ENCODE data around the gene ATP10A.

ATP10A gene

GRCh38 chr15:25778161-25778560 lies 85.0 kb downstream of the ATP10A start:
- H4K20me1 ChIP-seq (ENCODE audit: insufficient read depth, low read length) = no peaks in the 10 kb centered on the region
- H3K9me2 ChIP-seq (ENCODE audit: low read depth, low read length) = no peaks in the 10 kb centered on the region
- no peaks in the 10 kb centered on the region for H3K36me3 ChIP-seq (ENCODE audit: insufficient read depth, low read length)
- H3K4me1 ChIP-seq (ENCODE audit: insufficient read depth, low read length, severe bottlenecking) = no peaks in the 10 kb centered on the region
- no peak for TF ChIP-seq CTCF (IDR thresholded peaks at IDR 0.05; ENCODE audit: low read length)
- no peak for TF ChIP-seq EZH2 (IDR thresholded peaks at IDR 0.05; ENCODE audit: borderline replicate concordance, low read length)
- no peaks in the 10 kb centered on the region for H3K27me3 ChIP-seq (ENCODE audit: insufficient read depth, low read length)
- no peak overlapping the region for H3K4me2 ChIP-seq (ENCODE audit: low read length)
- no peak overlapping the region for H3K4me3 ChIP-seq (ENCODE audit: low read depth, low read length, poor library complexity, severe bottlenecking)
- H3K79me2 ChIP-seq (ENCODE audit: insufficient read depth, low read length) = no peaks in the 10 kb centered on the region
- H3K27ac ChIP-seq (ENCODE audit: low read depth, low read length, poor library complexity, severe bottlenecking) = no peak overlapping the region
- no peak overlapping the region for H2AFZ ChIP-seq (ENCODE audit: low read length)
- no peaks in the 10 kb centered on the region for H3F3A ChIP-seq (ENCODE audit: insufficient read depth, low read length)
- H3K9ac ChIP-seq (ENCODE audit: low read length) = no peak overlapping the region
- no peaks in the 10 kb centered on the region for H3K9me3 ChIP-seq (ENCODE audit: low read length)

GRCh38 chr15:25777037-25777436 lies 86.1 kb downstream of the ATP10A start:
- Histone ChIP-seq H3F3A (ENCODE audit: insufficient read depth, low read length) (no peaks in the 10 kb centered on the region), H3K4me2 (ENCODE audit: low read length) (no peak overlapping the region), H2AFZ (ENCODE audit: low read length) (no peak overlapping the region), H3K9ac (ENCODE audit: low read length) (no peak overlapping the region), H3K27ac (ENCODE audit: low read depth, low read length, poor library complexity, severe bottlenecking) (no peak overlapping the region), H4K20me1 (ENCODE audit: insufficient read depth, low read length) (no peaks in the 10 kb centered on the region), H3K4me3 (ENCODE audit: low read depth, low read length, poor library complexity, severe bottlenecking) (no peak overlapping the region), H3K4me1 (ENCODE audit: insufficient read depth, low read length, severe bottlenecking) (no peaks in the 10 kb centered on the region), H3K9me2 (ENCODE audit: low read depth, low read length) (no peaks in the 10 kb centered on the region), H3K27me3 (ENCODE audit: insufficient read depth, low read length) (no peaks in the 10 kb centered on the region), H3K36me3 (ENCODE audit: insufficient read depth, low read length) (no peaks in the 10 kb centered on the region), H3K9me3 (ENCODE audit: low read length) (no peaks in the 10 kb centered on the region), H3K79me2 (ENCODE audit: insufficient read depth, low read length) (no peaks in the 10 kb centered on the region)
- TF ChIP-seq EZH2 (IDR thresholded peaks at IDR 0.05; ENCODE audit: borderline replicate concordance, low read length) = no peak
- no peak for TF ChIP-seq CTCF (IDR thresholded peaks at IDR 0.05; ENCODE audit: low read length)

- Histone ChIP-seq H3K27ac (ENCODE audit: low read depth, low read length, poor library complexity, severe bottlenecking) (no peak overlapping the region), H3K9me2 (ENCODE audit: low read depth, low read length) (no peaks in the 10 kb centered on the region), H3F3A (ENCODE audit: insufficient read depth, low read length) (no peaks in the 10 kb centered on the region), H2AFZ (ENCODE audit: low read length) (no peak overlapping the region), H4K20me1 (ENCODE audit: insufficient read depth, low read length) (no peaks in the 10 kb centered on the region), H3K4me3 (ENCODE audit: low read depth, low read length, poor library complexity, severe bottlenecking) (no peak overlapping the region), H3K27me3 (ENCODE audit: insufficient read depth, low read length) (no peaks in the 10 kb centered on the region), H3K36me3 (ENCODE audit: insufficient read depth, low read length) (no peaks in the 10 kb centered on the region), H3K9ac (ENCODE audit: low read length) (no peak overlapping the region), H3K4me1 (ENCODE audit: insufficient read depth, low read length, severe bottlenecking) (no peaks in the 10 kb centered on the region), H3K9me3 (ENCODE audit: low read length) (no peaks in the 10 kb centered on the region), H3K79me2 (ENCODE audit: insufficient read depth, low read length) (no peaks in the 10 kb centered on the region), H3K4me2 (ENCODE audit: low read length) (no peak overlapping the region)
- no peak for TF ChIP-seq CTCF (IDR thresholded peaks at IDR 0.05; ENCODE audit: low read length)
- TF ChIP-seq EZH2 (IDR thresholded peaks at IDR 0.05; ENCODE audit: borderline replicate concordance, low read length) = no peak
These were observed 86.9 kb downstream of the ATP10A start for GRCh38 chr15:25776071-25776746.
